ENCODE results near the gene TBX5.

- TF ChIP-seq CTCF (IDR thresholded peaks at IDR 0.05; ENCODE audit: borderline replicate concordance, extremely low read depth, low read length, poor library complexity, severe bottlenecking) (no peak), EZH2 (IDR thresholded peaks at IDR 0.05; ENCODE audit: borderline replicate concordance, low read depth, low read length, severe bottlenecking) (no peak)
These were observed 4.4 kb downstream of the TBX5 start for GRCh38 chr12:114401328-114402083.
